ENCODE results near the gene ROCK2.

DNA sequence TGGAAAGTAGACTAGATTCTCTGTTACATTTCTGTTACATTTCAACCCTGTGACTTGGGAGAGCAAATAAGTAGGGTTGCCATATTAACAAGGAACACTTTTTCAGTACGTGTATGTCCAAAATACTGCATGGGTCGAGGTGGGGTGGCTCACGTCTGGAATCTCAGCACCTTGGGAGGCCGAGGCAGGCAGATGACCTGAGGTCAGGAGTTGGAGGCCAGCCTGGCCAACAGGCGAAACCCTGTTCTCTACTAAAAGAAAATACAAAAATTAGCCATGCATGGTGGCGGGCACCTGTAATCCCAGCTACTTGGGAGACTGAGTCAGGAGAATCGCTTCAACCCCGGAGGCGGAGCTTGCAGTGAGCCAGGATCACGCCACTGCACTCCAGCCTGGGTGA, 178.0 kb downstream of the ROCK2 start:
- TF ChIP-seq CTCF (conservative IDR thresholded peaks at IDR 0.05) (no peak), EZH2 (IDR thresholded peaks at IDR 0.05; ENCODE audit: low read depth) (no peak)

Measured in PC-9 (cell line).